ENCODE measurements around the gene MLLT6.

The MLLT6 gene

GRCh38 chr17:38674749-38675615 lies 30.1 kb upstream of the MLLT6 start, which contains the start of gene EPOP:
EPOP (minus strand) TSS chr17:38674957; CDS start chr17:38674495, 462 bp downstream.
- DNase-seq (ENCODE audit: low read depth in 2 of 2, low spot score in 1 of 2) = peak; percentile 44 to 69

- peak; percentile 56 to 63 for DNase-seq (ENCODE audit: low read depth in 2 of 2, low spot score in 1 of 2)
These were observed 28.2 kb upstream of the MLLT6 start for GRCh38 chr17:38676706-38677504.

DNA sequence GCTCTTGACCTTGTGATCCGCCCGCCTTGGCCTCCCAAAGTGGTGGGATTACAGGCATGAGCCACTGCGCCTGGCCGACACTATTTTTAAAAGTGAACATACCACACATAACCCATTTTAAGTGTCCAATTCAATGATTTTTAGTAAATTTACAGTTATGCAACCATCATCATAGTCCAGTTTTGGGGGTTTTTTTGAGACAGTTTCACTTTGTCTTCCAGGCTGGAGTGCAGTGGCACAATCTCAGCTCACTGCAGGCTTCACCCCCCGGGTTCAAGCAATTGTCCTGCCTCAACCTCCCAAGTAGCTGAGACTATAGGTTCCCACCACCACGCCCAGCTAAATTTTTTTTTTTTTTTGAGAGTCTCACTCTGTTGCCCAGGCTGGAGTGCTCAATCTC lies 27.3 kb upstream of the MLLT6 start:
- DNase-seq (ENCODE audit: low read depth in 2 of 2, low spot score in 1 of 2) = no peak

GRCh38 chr17:38681096-38681495 lies 24.0 kb upstream of the MLLT6 start:
- no peak for DNase-seq (ENCODE audit: low read depth in 2 of 2, low spot score in 1 of 2)

DNA sequence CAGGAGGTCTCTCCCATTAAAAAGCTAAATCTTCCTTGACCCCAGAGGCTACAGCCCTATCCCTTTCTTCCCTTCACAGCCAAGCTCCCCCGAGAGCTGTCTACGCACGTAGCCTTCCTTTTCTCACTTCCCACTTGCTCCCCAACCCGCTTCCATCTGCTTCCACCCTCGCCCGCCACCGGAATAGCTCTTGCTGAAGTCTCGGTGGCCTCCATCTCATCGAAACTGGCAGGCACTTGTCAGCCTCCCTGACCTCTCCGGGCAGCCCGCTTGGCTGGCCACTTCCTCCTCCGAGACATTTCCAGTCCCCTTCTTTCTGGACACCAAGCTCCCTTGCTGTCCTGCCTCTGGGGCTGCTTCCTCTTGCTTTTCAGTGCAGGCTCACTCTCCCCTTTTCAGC lies 19.6 kb upstream of the MLLT6 start:
- no peak for DNase-seq (ENCODE audit: low read depth in 2 of 2, low spot score in 1 of 2)

DNA sequence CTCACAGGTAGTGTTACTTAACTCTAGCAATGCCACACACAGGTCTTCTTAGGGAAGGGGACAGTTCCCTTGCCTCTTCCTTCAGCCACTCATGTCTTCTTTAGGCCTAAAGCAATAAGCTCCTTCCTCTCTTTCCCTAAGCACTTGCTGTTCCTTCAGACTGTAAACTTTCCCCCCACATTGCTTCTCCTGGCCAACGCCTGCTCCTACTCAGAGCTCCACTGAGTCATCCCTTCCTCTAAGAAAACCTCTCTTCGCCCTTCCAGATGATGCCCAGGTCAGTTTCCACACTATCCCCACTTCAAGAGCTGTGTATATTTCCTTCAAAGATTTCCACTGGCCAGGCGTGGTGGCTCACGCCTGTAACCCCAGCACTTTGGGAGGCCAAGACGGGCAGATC lies 17.8 kb upstream of the MLLT6 start:
- no peak for DNase-seq (ENCODE audit: low read depth in 2 of 2, low spot score in 1 of 2)

DNA sequence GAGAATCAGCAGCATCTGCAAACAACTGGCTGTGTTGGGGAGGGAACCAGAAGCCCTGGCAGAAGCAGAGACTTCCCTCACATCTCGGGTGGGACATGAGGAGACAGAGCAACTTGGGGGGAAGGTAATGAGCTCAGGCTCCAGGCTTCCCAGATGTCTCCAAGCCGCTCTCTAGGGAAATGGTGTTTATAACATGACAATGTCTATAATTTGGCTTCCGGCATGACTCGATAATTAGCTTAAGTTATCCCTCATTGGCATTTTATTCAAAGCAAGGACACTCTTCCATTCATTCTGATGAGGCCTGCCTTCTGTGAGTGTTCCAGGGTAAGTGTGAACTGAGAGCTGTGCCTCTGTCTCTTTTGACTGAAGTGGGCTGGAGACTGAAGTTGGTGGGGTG lies 14.7 kb upstream of the MLLT6 start:
- DNase-seq (ENCODE audit: low read depth in 2 of 2, low spot score in 1 of 2) = no peak

DNA sequence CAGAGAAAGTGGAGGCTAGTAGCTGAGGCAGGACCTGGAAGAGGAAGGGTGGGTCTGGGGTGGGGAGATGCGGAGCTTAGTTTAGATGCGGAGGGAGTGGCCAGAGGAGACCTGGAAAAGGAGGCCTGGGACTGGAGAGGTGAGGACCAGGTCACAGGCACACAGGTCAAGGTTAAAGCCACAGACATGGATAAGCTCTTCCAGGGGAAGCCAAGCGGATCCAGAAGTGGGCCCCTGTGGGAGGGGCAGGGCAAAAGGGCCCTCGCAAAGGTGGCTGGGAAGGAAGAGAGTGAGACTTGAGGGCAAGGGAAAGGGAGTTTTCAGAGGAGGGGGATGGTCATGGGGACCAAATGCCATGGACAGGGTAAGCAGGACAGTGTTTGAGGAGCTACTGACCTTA lies 13.9 kb upstream of the MLLT6 start:
- DNase-seq (ENCODE audit: low read depth in 2 of 2, low spot score in 1 of 2) = no peak

GRCh38 chr17:38693700-38694329 lies 11.3 kb upstream of the MLLT6 start:
- DNase-seq (ENCODE audit: low read depth in 2 of 2, low spot score in 1 of 2) = no peak

GRCh38 chr17:38697061-38697820 lies 7.8 kb upstream of the MLLT6 start:
- no peak for DNase-seq (ENCODE audit: low read depth in 2 of 2, low spot score in 1 of 2)

DNA sequence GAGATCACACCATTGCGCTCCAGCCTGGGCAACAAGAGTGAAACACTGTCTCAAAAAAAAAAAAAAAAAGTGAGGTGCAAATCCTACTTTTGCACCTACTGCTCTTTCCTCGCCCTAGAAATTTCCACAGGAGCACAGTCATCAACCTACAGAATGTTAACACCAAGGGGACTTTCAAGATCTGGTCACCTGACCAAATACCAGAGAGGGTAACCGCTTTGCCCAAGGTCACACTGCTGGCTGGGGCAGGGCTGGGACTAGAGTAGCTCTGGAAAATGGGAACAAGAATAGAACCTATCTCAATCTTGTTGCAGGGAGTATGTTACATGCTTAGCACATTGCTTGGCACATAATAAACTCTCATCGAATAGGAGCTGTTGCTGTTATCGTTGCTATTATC lies 6.3 kb upstream of the MLLT6 start:
- DNase-seq (ENCODE audit: low read depth in 2 of 2, low spot score in 1 of 2) = no peak

GRCh38 chr17:38701504-38702165 lies 3.4 kb upstream of the MLLT6 start:
- no peak for DNase-seq (ENCODE audit: low read depth in 2 of 2, low spot score in 1 of 2)

DNA sequence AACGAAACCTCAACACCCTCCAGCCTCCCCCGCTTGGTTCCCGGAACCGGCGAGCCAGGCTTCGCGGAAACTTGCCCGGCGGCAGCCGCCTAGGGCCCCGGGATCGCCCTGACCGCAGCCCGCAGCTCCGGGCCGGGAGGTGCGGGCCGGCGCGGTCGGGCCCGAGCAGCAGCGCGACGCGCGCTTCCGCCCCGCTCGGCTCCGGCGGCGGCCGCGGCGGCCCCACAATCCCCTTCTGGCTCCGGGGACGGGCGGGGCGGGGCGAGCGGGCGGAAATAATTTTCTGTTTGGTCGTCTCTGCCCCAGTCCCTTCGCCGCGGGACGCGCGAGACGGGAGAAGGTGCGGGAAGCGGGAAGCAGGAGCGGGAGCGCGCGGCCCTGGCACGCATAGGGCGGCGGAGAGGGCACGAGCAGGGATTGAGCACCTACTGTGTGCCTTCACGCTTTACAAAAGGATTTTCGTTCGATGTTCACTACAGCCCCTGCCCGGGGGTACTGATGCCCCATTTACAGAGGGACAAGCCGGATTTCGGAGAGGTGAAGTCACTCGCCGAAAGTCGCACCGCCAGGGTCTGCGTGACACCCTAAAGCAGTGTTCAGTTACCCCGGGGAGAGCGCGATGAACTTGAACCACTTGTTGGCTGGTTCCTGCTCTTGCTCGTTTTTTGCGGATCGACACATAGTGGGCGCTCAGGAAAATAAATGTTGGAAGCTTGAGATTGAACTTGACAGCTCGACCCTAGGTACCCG lies 2.7 kb upstream of the MLLT6 start:
- DNase-seq (ENCODE audit: low read depth in 2 of 2, low spot score in 1 of 2) = peak; percentile 46 to 59

- no peak for DNase-seq (ENCODE audit: low read depth in 2 of 2, low spot score in 1 of 2)
These were observed 1.9 kb upstream of the MLLT6 start for GRCh38 chr17:38702916-38703741.

GRCh38 chr17:38703742-38704605 lies 1.1 kb upstream of the MLLT6 start:
- peak in 1 of 2 donors; percentile 53 for DNase-seq (ENCODE audit: low read depth in 2 of 2, low spot score in 1 of 2)

DNA sequence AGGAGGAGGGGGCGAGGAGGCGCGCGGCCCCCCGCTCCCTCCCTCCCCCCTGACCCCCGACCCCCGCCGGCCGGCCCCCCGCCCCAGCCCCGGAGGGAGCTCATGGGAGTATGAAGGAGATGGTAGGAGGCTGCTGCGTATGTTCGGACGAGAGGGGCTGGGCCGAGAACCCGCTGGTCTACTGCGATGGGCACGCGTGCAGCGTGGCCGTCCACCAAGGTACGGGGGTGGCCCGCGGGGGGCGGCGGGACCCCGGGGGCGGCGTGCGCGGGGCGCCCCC lies 390 bp downstream of the MLLT6 start:
- no peak for DNase-seq (ENCODE audit: low read depth in 2 of 2, low spot score in 1 of 2)

GRCh38 chr17:38705803-38706504 lies 881 bp downstream of the MLLT6 start:
- DNase-seq (ENCODE audit: low read depth in 2 of 2, low spot score in 1 of 2) = no peak

All from stimulated activated CD8-positive, alpha-beta memory T cell treated with anti-CD3 and anti-CD28 coated beads, Interleukin-4, amount 100 ng/mL, for 1 hour (primary cell).